HEK293 (cell line): ENCODE results near the gene RFX4.

Source experiments
- CTCF ChIP-seq: fragments of 450-650 bp; formaldehyde crosslinking; IDR thresholded peaks from 2 replicates; pipeline ENCODE4 v1.5.1; 2016; ENCODE audit warnings: missing biosample characterization, missing genetic modification characterization
- KLF17 ChIP-seq: fragments of 450-650 bp; formaldehyde crosslinking; IDR thresholded peaks from 2 replicates; pipeline ENCODE4 v1.5.1; 2016; ENCODE audit warnings: missing biosample characterization, missing genetic modification characterization
- SETDB1 ChIP-seq: IDR thresholded peaks from one replicate; pipeline ENCODE4 v1.6.1; 2017; ENCODE audit warnings: mild to moderate bottlenecking, low read length, moderate library complexity, mixed read lengths; ENCODE audit not compliant: insufficient read length
- ZNF132 ChIP-seq: fragments of 450-650 bp; formaldehyde crosslinking; IDR thresholded peaks from 2 replicates; pipeline ENCODE4 v1.5.1; 2017; ENCODE audit warnings: missing biosample characterization, missing genetic modification characterization, borderline replicate concordance
- ZNF146 ChIP-seq: fragments of 450-650 bp; formaldehyde crosslinking; IDR thresholded peaks from 2 replicates; pipeline ENCODE4 v1.5.1; 2016; ENCODE audit warnings: missing biosample characterization, missing genetic modification characterization
- ZNF18 ChIP-seq: fragments of 450-650 bp; formaldehyde crosslinking; IDR thresholded peaks from 2 replicates; pipeline ENCODE4 v1.5.1; 2016; ENCODE audit warnings: missing biosample characterization, missing genetic modification characterization
- ZNF530 ChIP-seq: fragments of 450-650 bp; formaldehyde crosslinking; IDR thresholded peaks from 2 replicates; pipeline ENCODE4 v1.5.1; 2016; ENCODE audit warnings: low read depth, missing biosample characterization, missing genetic modification characterization
- ZNF692 ChIP-seq: fragments of 450-650 bp; formaldehyde crosslinking; IDR thresholded peaks from 2 replicates; pipeline ENCODE4 v1.5.1; 2016; ENCODE audit warnings: missing biosample characterization, missing genetic modification characterization
- ZNF747 ChIP-seq: fragments of 450-650 bp; formaldehyde crosslinking; IDR thresholded peaks from 2 replicates; pipeline ENCODE4 v1.5.1; 2016; ENCODE audit warnings: missing biosample characterization, missing genetic modification characterization
- ZNF792 ChIP-seq: fragments of 450-650 bp; formaldehyde crosslinking; IDR thresholded peaks from 2 replicates; pipeline ENCODE4 v1.5.1; 2016; ENCODE audit warnings: missing biosample characterization, missing genetic modification characterization

GRCh38 chr12:106769546-106769945 lies 186.7 kb downstream of the RFX4 start:
- TF ChIP-seq CTCF (tag by site-specific recombination) (no peak), ZNF747 (no peak), SETDB1 (no peak), ZNF132 (tag by site-specific recombination) (no peak), ZNF692 (tag by site-specific recombination) (no peak), ZNF18 (tag by site-specific recombination) (no peak), ZNF530 (tag by site-specific recombination) (no peak), KLF17 (tag by site-specific recombination) (no peak), ZNF146 (tag by site-specific recombination) (no peak), ZNF792 (tag by site-specific recombination) (no peak)
